Measurements from ENCODE around the gene AQP12A.

DNA sequence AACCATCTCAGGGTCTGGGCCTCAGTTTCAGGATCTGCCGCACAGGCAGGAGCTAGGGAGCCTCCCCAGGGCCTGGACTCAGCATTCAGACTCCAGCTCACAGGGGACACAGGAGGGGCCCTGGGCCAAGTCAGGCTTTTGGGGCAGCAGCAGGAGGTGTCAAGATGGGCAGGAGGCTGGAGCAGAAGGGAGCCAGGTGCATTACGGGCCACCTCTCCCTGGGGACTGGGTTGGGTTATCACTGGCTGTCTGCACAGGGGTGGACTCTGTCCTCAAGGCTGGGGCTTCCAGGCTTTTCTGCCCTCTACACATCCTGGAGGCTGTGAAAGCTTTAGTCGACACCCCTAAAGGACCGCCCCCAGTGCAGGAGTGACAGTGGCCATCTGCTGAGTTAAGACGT, 20.0 kb downstream of the AQP12A start:
- TF ChIP-seq, protein P1, sequence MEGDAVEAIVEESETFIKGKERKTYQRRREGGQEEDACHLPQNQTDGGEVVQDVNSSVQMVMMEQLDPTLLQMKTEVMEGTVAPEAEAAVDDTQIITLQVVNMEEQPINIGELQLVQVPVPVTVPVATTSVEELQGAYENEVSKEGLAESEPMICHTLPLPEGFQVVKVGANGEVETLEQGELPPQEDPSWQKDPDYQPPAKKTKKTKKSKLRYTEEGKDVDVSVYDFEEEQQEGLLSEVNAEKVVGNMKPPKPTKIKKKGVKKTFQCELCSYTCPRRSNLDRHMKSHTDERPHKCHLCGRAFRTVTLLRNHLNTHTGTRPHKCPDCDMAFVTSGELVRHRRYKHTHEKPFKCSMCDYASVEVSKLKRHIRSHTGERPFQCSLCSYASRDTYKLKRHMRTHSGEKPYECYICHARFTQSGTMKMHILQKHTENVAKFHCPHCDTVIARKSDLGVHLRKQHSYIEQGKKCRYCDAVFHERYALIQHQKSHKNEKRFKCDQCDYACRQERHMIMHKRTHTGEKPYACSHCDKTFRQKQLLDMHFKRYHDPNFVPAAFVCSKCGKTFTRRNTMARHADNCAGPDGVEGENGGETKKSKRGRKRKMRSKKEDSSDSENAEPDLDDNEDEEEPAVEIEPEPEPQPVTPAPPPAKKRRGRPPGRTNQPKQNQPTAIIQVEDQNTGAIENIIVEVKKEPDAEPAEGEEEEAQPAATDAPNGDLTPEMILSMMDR (IDR thresholded peaks at IDR 0.05): no peak
- no peak for TF ChIP-seq ZFX (IDR thresholded peaks at IDR 0.05; ENCODE audit: borderline replicate concordance)
